AG10803 (cell line): Measurements from ENCODE around the gene FER.
"Not testable (repeated sequence)": the region's sequence is repeated elsewhere in the genome, so short reads cannot be mapped to it uniquely, and the experiment has no call there.

Experiments
- DNase-seq: peaks from one replicate; pipeline ENCODE4 v3.0.0; 2010; ENCODE audit warnings: low read depth
- H3K4me3 ChIP-seq: 2 replicates; pipeline ENCODE4 v1.5.1; 2011; ENCODE audit warnings: mild to moderate bottlenecking, low read length, control low read depth
- TF ChIP-seq, protein P1 (sequence below): conservative IDR thresholded peaks from 2 replicates; pipeline ENCODE4 v1.5.1; 2011; ENCODE audit warnings: mild to moderate bottlenecking, low read length, control low read depth, inconsistent platforms

The FER gene

DNA sequence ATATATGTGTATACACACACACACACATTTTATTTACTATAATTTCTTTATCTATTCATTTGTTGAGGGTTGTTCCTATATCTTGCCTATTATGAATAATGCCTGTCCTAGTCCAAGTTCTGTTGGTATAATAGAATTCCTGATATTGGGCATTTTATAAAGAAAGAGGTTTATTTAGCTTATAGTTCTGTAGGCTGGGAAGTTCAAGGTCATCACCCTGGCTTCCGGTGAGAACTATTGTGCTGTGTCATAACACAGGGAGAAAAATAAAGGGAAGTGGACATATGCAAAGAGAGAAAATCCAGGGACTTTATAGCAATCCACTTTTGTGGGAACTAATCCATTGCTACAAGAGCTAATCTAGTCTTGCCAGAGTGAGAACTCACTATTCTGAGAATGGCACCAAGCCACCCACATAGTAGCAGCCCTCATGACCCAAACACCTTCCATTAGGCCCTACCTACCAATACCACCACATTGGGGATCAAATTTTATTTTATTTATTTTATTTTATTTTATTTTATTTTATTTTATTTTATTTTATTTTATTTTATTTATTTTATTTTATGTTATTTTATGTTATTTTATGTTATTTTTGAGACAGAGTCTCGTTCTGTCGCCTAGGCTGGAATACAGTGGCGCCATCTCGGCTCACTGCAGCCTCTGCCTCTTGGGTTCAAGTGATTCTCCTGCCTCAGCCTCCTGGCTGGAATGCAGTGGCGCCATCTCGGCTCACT, 74.7 kb downstream of the FER start:
- no peak overlapping the region for H3K4me3 ChIP-seq
- DNase-seq, result no peak
- TF ChIP-seq, protein P1, sequence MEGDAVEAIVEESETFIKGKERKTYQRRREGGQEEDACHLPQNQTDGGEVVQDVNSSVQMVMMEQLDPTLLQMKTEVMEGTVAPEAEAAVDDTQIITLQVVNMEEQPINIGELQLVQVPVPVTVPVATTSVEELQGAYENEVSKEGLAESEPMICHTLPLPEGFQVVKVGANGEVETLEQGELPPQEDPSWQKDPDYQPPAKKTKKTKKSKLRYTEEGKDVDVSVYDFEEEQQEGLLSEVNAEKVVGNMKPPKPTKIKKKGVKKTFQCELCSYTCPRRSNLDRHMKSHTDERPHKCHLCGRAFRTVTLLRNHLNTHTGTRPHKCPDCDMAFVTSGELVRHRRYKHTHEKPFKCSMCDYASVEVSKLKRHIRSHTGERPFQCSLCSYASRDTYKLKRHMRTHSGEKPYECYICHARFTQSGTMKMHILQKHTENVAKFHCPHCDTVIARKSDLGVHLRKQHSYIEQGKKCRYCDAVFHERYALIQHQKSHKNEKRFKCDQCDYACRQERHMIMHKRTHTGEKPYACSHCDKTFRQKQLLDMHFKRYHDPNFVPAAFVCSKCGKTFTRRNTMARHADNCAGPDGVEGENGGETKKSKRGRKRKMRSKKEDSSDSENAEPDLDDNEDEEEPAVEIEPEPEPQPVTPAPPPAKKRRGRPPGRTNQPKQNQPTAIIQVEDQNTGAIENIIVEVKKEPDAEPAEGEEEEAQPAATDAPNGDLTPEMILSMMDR, result no peak

DNA sequence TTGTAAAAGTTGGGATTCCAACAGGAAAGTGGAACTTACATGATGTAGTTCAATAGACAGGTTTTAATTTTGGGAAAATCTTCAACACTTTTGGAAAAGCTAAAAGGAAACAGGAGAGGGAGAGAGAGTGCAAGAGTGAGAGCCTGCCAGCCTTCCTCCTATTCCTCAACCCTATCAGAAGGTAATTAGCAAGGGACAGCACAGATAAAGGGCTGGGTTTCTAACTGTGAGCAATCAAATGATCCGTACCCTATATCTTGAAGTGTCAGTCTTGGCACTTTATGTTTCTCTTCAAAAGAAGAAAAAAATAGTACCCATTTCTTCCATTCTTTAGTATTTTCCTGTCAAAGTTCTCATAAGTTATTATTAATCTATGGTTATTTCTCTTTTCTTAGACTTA, 79.4 kb downstream of the FER start:
- TF ChIP-seq, protein P1, result no peak
- no peak for DNase-seq
- H3K4me3 ChIP-seq, result no peak overlapping the region

DNA sequence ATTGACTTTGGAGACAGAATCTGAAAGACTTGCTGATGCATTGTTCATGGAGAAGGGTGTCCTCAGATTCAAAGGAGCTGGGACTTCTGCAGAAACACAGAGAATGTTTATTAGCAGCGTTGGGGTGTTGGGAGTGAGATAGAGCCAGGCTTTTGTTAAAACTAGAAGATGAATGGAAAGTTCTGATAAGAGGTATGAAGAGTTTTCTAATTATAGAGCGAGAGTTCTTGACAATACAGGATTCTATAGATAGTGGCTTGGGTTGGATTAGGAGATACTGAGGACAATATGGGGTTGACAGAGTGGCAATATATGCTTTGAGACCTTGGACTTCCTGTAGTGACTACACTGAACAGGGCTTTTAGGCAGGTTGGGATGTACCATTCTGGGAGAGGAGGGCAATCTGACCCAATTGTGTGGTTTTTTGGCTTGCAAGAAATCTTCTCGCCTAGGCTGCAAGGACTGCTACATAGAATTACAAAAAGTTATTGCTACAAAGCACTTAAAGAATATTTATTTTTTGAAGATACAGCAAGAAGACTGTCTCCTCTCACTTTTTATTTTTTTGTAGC, 83.1 kb downstream of the FER start:
- DNase-seq, result no peak
- TF ChIP-seq, protein P1, result no peak
- no peak overlapping the region for H3K4me3 ChIP-seq

DNA sequence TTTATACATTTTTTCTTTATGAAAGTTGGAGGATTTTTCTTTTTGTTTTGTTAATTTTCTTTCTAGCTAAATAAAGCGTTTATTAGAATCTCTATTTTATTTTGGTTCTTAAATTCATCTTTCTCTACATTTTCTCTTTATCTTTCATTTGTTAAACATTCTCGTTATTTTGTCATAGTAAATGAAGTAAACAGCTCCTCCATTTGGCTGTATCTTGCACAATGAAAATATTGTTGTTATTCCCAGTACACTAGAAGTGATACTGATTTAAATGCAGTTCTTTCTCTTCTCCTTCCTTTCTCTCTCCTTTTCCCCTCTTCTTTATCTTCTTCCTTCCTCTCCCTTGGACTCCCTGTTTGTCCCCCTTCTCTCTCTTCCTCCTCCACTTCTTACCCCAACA, 88.8 kb downstream of the FER start:
- H3K4me3 ChIP-seq, result no peak overlapping the region
- no peak for DNase-seq
- TF ChIP-seq, protein P1, result no peak

DNA sequence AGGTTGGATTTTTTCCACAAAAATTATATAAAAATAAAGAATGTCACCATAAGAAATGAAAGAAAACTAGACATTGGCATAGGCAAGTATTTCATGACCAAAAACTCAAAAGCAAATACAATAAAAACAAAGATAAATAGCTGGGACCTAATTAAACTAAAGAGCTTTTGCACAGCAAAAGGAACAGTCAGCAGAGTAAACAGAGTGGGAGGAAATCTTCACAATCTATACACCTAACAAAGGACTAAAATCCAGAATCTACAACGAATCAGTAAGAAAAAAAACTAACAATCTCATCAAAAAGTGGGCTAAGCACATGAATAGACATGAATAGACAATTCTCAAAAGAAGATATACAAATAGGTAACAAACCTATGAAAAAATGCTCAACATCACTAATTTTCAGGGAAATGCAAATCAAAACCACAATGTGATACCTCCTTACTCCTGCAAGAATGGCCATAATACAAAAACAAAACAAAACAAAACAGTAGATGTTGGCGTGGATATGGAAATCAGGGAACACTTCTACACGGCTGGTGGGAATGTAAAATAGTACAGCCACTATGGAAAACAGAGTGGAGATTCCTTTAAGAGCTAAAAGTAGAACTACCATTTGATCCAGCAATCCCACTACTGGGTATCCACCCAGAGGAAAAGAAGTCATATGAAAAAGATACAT, 94.7 kb downstream of the FER start:
- DNase-seq, H3K4me3 ChIP-seq: not testable (repeated sequence)

DNA sequence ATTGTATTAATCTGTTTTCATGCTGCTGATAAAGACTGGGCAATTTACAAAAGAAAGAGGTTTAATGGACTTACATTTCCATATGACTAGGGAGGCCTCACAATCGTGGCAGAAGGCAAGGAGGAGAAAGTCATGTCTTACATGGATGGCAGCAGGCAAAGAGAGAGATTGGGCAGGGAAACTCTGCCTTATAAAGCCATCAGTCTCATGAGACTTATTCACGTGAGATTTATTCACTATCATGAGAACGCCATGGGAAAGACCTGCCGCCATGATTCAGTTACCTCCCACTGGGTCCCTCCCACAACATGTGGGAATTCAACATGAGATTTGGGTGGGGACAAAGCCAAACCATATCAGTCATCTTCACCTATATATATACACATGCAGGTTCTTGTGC, 103.4 kb downstream of the FER start:
- H3K4me3 ChIP-seq, DNase-seq: not testable (repeated sequence)

DNA sequence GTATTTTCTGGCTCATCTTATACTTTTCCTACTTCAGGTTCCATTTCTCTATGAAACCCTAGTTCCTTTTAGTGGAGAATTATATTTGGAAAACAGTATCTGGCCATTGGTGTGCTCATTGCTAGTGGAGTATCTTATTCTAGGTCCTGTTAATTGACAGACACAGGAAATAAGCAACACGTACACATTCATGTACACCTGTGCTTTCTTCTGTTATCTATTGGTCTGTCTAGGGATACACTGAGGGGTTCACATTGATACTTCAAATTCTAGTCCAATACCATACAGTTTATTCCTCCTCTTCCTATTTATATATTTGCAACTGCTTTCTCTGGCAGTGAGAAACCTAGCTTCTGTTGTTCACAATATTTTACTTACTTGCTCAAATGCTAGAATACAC, 110.2 kb downstream of the FER start:
- TF ChIP-seq, protein P1, result no peak
- H3K4me3 ChIP-seq, result no peak overlapping the region
- DNase-seq, result no peak

DNA sequence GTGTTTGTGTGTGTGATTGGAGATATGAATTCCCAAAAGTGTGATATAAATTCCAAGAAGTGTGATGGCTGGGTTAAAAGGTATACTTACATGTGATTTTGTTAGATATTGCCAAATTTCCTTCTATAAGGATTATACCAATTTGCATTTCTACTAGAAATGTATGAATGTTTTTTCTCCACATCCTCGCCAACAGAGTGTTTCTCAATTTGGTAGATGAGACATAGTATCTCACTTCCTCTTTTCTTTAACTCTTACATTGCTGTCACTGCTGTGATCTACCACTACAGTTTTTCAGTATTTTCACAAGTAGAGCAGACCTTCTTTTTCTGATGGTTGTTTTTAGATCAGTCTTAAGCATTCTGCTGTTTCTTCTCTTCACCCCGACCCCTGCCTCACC, 111.3 kb downstream of the FER start:
- DNase-seq, result peak; percentile 18
- H3K4me3 ChIP-seq, result no peak overlapping the region
- TF ChIP-seq, protein P1, result no peak
